Muscle of arm (tissue), 12 donors: ENCODE measurements around the gene UBE3B. TPM values are rescaled to one million over a fixed set of nuclear protein-coding genes. Genes with fewer than 3 reads are reported as not detected.

Experiments used
- DNase-seq: peaks from one replicate; pipeline ENCODE4 v3.0.0-alpha.2; 2013
- polyA plus RNA-seq, 12 donors: library from polyadenylated mRNA; unstranded; fragments of 120-200 nt; gene quantifications; one replicate each; pipeline ENCODE4 v1.2.1, GENCODE V29; 2013; ENCODE audit not compliant: insufficient read length in 12 of 12

UBE3B gene
- polyA plus RNA-seq, 12 donors = 17.5 to 30.0 (median 24.9) TPM; not detected in 1

- no peak for DNase-seq
Measured at GRCh38 chr12:109550281-109550680, 72.8 kb downstream of the UBE3B start.

GRCh38 chr12:109551108-109551507 lies 73.7 kb downstream of the UBE3B start:
- DNase-seq = no peak

- no peak for DNase-seq
Measured at GRCh38 chr12:109552971-109553370, 75.5 kb downstream of the UBE3B start.

- peak; percentile 7 for DNase-seq
Measured at GRCh38 chr12:109553483-109553882, 76.0 kb downstream of the UBE3B start.

- no peak for DNase-seq
Measured at GRCh38 chr12:109553906-109554500, 76.6 kb downstream of the UBE3B start.

- no peak for DNase-seq
Measured at GRCh38 chr12:109554761-109555160, 77.3 kb downstream of the UBE3B start.

GRCh38 chr12:109555431-109556315 lies 78.2 kb downstream of the UBE3B start:
- DNase-seq = no peak

GRCh38 chr12:109557200-109557599 lies 79.8 kb downstream of the UBE3B start:
- DNase-seq = no peak

- no peak for DNase-seq
Measured at GRCh38 chr12:109557805-109558204, 80.4 kb downstream of the UBE3B start.

GRCh38 chr12:109558374-109559199 lies 81.2 kb downstream of the UBE3B start:
- DNase-seq = no peak

- no peak for DNase-seq
Measured at GRCh38 chr12:109559200-109559505, 81.7 kb downstream of the UBE3B start.

GRCh38 chr12:109559601-109560000 lies 82.2 kb downstream of the UBE3B start:
- no peak for DNase-seq

- no peak for DNase-seq
Measured at GRCh38 chr12:109560867-109561710, 83.7 kb downstream of the UBE3B start.

- DNase-seq = no peak
Measured at GRCh38 chr12:109561711-109562030, 84.2 kb downstream of the UBE3B start.

- DNase-seq = no peak
Measured at GRCh38 chr12:109562871-109563270, 85.4 kb downstream of the UBE3B start.

GRCh38 chr12:109563291-109564284 lies 86.2 kb downstream of the UBE3B start:
- DNase-seq = peak; percentile 6

- DNase-seq = no peak
Measured at GRCh38 chr12:109566424-109566823, 89.0 kb downstream of the UBE3B start.

GRCh38 chr12:109567296-109567695 lies 89.9 kb downstream of the UBE3B start:
- no peak for DNase-seq

GRCh38 chr12:109567967-109568366 lies 90.5 kb downstream of the UBE3B start:
- DNase-seq = no peak

GRCh38 chr12:109568486-109568885 lies 91.1 kb downstream of the UBE3B start:
- no peak for DNase-seq
